HG02678 (cell line): Measurements from ENCODE around the gene PPP6R3.
"Not testable (repeated sequence)": the region's sequence is repeated elsewhere in the genome, so short reads cannot be mapped to it uniquely, and the experiment has no call there.

Experiments used
- ATAC-seq: cut with Tn5 transposase; IDR thresholded peaks from one replicate; pipeline ENCODE4 v1.9.1; 2021; ENCODE audit warnings: mild to moderate bottlenecking, moderate library complexity; ENCODE audit not compliant: unreplicated experiment

Gene PPP6R3

GRCh38 chr11:68433541-68433940 is 27.0 kb upstream of the PPP6R3 start:
- ATAC-seq = no peak

- ATAC-seq = not testable (repeated sequence)
These were observed 26.4 kb upstream of the PPP6R3 start for GRCh38 chr11:68434159-68434558.

- no peak for ATAC-seq
These were observed 24.2 kb upstream of the PPP6R3 start for GRCh38 chr11:68436162-68436888.

GRCh38 chr11:68436985-68437926 is 23.3 kb upstream of the PPP6R3 start:
- no peak for ATAC-seq

- ATAC-seq = no peak
These were observed 22.5 kb upstream of the PPP6R3 start for GRCh38 chr11:68437927-68438657.

- ATAC-seq = no peak
These were observed 21.8 kb upstream of the PPP6R3 start for GRCh38 chr11:68438658-68439259.

GRCh38 chr11:68439355-68440065 is 21.0 kb upstream of the PPP6R3 start:
- no peak for ATAC-seq

GRCh38 chr11:68440224-68440623 is 20.3 kb upstream of the PPP6R3 start:
- ATAC-seq = no peak

GRCh38 chr11:68441466-68442230 is 18.9 kb upstream of the PPP6R3 start:
- ATAC-seq = no peak

GRCh38 chr11:68442433-68442832 is 18.1 kb upstream of the PPP6R3 start:
- ATAC-seq = no peak

GRCh38 chr11:68444566-68444965 is 16.0 kb upstream of the PPP6R3 start:
- no peak for ATAC-seq

- ATAC-seq = no peak
These were observed 15.0 kb upstream of the PPP6R3 start for GRCh38 chr11:68445531-68446035.

- ATAC-seq = no peak
These were observed 14.4 kb upstream of the PPP6R3 start for GRCh38 chr11:68446046-68446725.

GRCh38 chr11:68447015-68447801 is 13.3 kb upstream of the PPP6R3 start:
- no peak for ATAC-seq

GRCh38 chr11:68447914-68448313 is 12.6 kb upstream of the PPP6R3 start:
- not testable (repeated sequence) for ATAC-seq

- ATAC-seq = no peak
These were observed 11.9 kb upstream of the PPP6R3 start for GRCh38 chr11:68448604-68449011.

- no peak for ATAC-seq
These were observed 10.6 kb upstream of the PPP6R3 start for GRCh38 chr11:68449951-68450350.

GRCh38 chr11:68450711-68451110 is 9.8 kb upstream of the PPP6R3 start:
- ATAC-seq = no peak
